ENCODE data around the gene IMMP2L.

IMMP2L gene

GRCh38 chr7:111056371-111056770 lies 505.9 kb downstream of the IMMP2L start:
- DNase-seq (ENCODE audit: low spot score) = no peak
- Histone ChIP-seq H3K4me1 (ENCODE audit: insufficient read depth, poor library complexity, severe bottlenecking) (no peaks in the 10 kb centered on the region), H3K4me3 (ENCODE audit: severe bottlenecking) (no peak overlapping the region), H3K36me3 (ENCODE audit: low read depth) (no peaks in the 10 kb centered on the region), H3K9me3 (ENCODE audit: severe bottlenecking) (no peaks in the 10 kb centered on the region), H3K27ac (ENCODE audit: poor library complexity, severe bottlenecking) (no peak overlapping the region), H3K27me3 (ENCODE audit: insufficient read depth, poor library complexity, severe bottlenecking) (no peaks in the 10 kb centered on the region)
- no peak for ATAC-seq (ENCODE audit: low read depth)
- TF ChIP-seq CTCF (IDR thresholded peaks at IDR 0.05; ENCODE audit: poor library complexity, severe bottlenecking) = no peak

GRCh38 chr7:111053035-111053434 lies 509.3 kb downstream of the IMMP2L start:
- no peak for TF ChIP-seq CTCF (IDR thresholded peaks at IDR 0.05; ENCODE audit: poor library complexity, severe bottlenecking)
- no peaks in the 10 kb centered on the region for H3K9me3 ChIP-seq (ENCODE audit: severe bottlenecking)
- no peak overlapping the region for H3K4me3 ChIP-seq (ENCODE audit: severe bottlenecking)
- no peaks in the 10 kb centered on the region for H3K27me3 ChIP-seq (ENCODE audit: insufficient read depth, poor library complexity, severe bottlenecking)
- no peak for ATAC-seq (ENCODE audit: low read depth)
- no peaks in the 10 kb centered on the region for H3K36me3 ChIP-seq (ENCODE audit: low read depth)
- H3K4me1 ChIP-seq (ENCODE audit: insufficient read depth, poor library complexity, severe bottlenecking) = no peaks in the 10 kb centered on the region
- H3K27ac ChIP-seq (ENCODE audit: poor library complexity, severe bottlenecking) = no peak overlapping the region
- DNase-seq (ENCODE audit: low spot score) = no peak

GRCh38 chr7:111051832-111052231 lies 510.5 kb downstream of the IMMP2L start:
- Histone ChIP-seq H3K4me3 (ENCODE audit: severe bottlenecking) (no peak overlapping the region), H3K9me3 (ENCODE audit: severe bottlenecking) (no peaks in the 10 kb centered on the region), H3K4me1 (ENCODE audit: insufficient read depth, poor library complexity, severe bottlenecking) (no peaks in the 10 kb centered on the region), H3K36me3 (ENCODE audit: low read depth) (no peaks in the 10 kb centered on the region), H3K27me3 (ENCODE audit: insufficient read depth, poor library complexity, severe bottlenecking) (no peaks in the 10 kb centered on the region), H3K27ac (ENCODE audit: poor library complexity, severe bottlenecking) (no peak overlapping the region)
- ATAC-seq (ENCODE audit: low read depth) (no peak), DNase-seq (ENCODE audit: low spot score) (no peak)
- no peak for TF ChIP-seq CTCF (IDR thresholded peaks at IDR 0.05; ENCODE audit: poor library complexity, severe bottlenecking)

- Histone ChIP-seq H3K9me3 (ENCODE audit: severe bottlenecking) (no peaks in the 10 kb centered on the region), H3K27me3 (ENCODE audit: insufficient read depth, poor library complexity, severe bottlenecking) (no peaks in the 10 kb centered on the region), H3K4me1 (ENCODE audit: insufficient read depth, poor library complexity, severe bottlenecking) (no peaks in the 10 kb centered on the region), H3K27ac (ENCODE audit: poor library complexity, severe bottlenecking) (no peak overlapping the region), H3K4me3 (ENCODE audit: severe bottlenecking) (no peak overlapping the region), H3K36me3 (ENCODE audit: low read depth) (no peaks in the 10 kb centered on the region)
- DNase-seq (ENCODE audit: low spot score) (no peak), ATAC-seq (ENCODE audit: low read depth) (no peak)
- TF ChIP-seq CTCF (IDR thresholded peaks at IDR 0.05; ENCODE audit: poor library complexity, severe bottlenecking) = no peak
Measured at GRCh38 chr7:111050875-111051416, 511.3 kb downstream of the IMMP2L start.

- Histone ChIP-seq H3K27ac (ENCODE audit: poor library complexity, severe bottlenecking) (no peak overlapping the region), H3K36me3 (ENCODE audit: low read depth) (no peaks in the 10 kb centered on the region)
- no peak for DNase-seq (ENCODE audit: low spot score)
Measured at GRCh38 chr7:111049971-111050680, 512.2 kb downstream of the IMMP2L start.

More at GRCh38 chr7:111049971-111050680, 512.2 kb downstream of the IMMP2L start:
- Histone ChIP-seq H3K27me3 (ENCODE audit: insufficient read depth, poor library complexity, severe bottlenecking) (no peaks in the 10 kb centered on the region), H3K9me3 (ENCODE audit: severe bottlenecking) (no peaks in the 10 kb centered on the region), H3K4me1 (ENCODE audit: insufficient read depth, poor library complexity, severe bottlenecking) (no peaks in the 10 kb centered on the region), H3K4me3 (ENCODE audit: severe bottlenecking) (no peak overlapping the region)
- no peak for TF ChIP-seq CTCF (IDR thresholded peaks at IDR 0.05; ENCODE audit: poor library complexity, severe bottlenecking)
- no peak for ATAC-seq (ENCODE audit: low read depth)

Measured in RWPE2 (cell line).